GM12878 (cell line): ENCODE data around the gene MAX. TPM values are rescaled to one million over a fixed set of nuclear protein-coding genes. Genes with fewer than 3 reads are reported as not detected.

Experiments
- ATAC-seq: fragments of 200-7000 bp; cut with Tn5 transposase; 3 replicates; pipeline ENCODE4 v1.9.1; 2020; ENCODE audit warnings: mild to moderate bottlenecking, moderate library complexity
- BruUV-seq: library from RNA; stranded (reverse); fragments of 400-500 nt; replicated peaks from 2 replicates; lab custom pipeline; 2021; lab: Mats Ljungman, UMichigan
- CTCF ChIA-PET: fragments of 300-600 bp; sonication (Branson Sonifier 250); formaldehyde crosslinking; extraction: SDS; loops from one replicate; lab custom pipeline; 2021; ENCODE audit warnings: inconsistent platforms; lab: Yijun Ruan, JAX
- POLR2A ChIA-PET: fragments of 350-600 bp; formaldehyde crosslinking; extraction: SDS; loops from one replicate; lab custom pipeline; 2021; ENCODE audit warnings: inconsistent platforms; lab: Charles Lee
- RAD21 ChIA-PET: fragments of 300-600 bp; sonication (Branson Sonifier 250); formaldehyde crosslinking; loops from one replicate; lab custom pipeline; 2023; ENCODE audit warnings: antibody characterized with exemption; ENCODE audit not compliant: unreplicated experiment; lab: Charles Lee
- SMC1A ChIA-PET: fragments of 300-600 bp; sonication (Branson Sonifier 250); formaldehyde crosslinking; loops from one replicate; lab custom pipeline; 2023; ENCODE audit not compliant: unreplicated experiment, uncharacterized antibody; lab: Charles Lee
- DNase-seq: peaks from one replicate; pipeline ENCODE4 v3.0.0-alpha.2; 2011; ENCODE audit warnings: low read depth, low spot score
- FAIRE-seq: peaks from 3 replicates; lab custom pipeline; 2011; peaks lifted over from hg19 to GRCh38; lab: Jason Lieb, UNC
- H2AFZ ChIP-seq: 2 replicates; pipeline ENCODE4 v1.6.0; 2011; ENCODE audit warnings: low read depth, low read length, control low read depth; ENCODE audit not compliant: control insufficient read depth
- H3K27ac ChIP-seq: 2 replicates; pipeline ENCODE4 v1.5.1; 2011; ENCODE audit warnings: control low read depth; ENCODE audit not compliant: control insufficient read depth, insufficient read depth
- H3K27me3 ChIP-seq, 2 experiments: replicated peaks in 1 of 2; 2 replicates each; pipeline versions ENCODE4 v1.6.0 to v1.6.1; 2011; ENCODE audit warnings: low read length in 1 of 2; ENCODE audit not compliant: control insufficient read depth in 2 of 2, insufficient read depth in 2 of 2
- H3K36me3 ChIP-seq, 2 experiments: 2 replicates each; pipeline ENCODE4 v1.5.1; 2011; ENCODE audit warnings: low read length in 1 of 2; ENCODE audit not compliant: control insufficient read depth in 2 of 2, insufficient read depth in 2 of 2
- H3K4me1 ChIP-seq: 2 replicates; pipeline ENCODE4 v1.6.1; 2011; ENCODE audit warnings: mild to moderate bottlenecking, low read length, moderate library complexity, mixed read lengths; ENCODE audit not compliant: control insufficient read depth, insufficient read depth
- H3K4me2 ChIP-seq: 2 replicates; pipeline ENCODE4 v1.6.0; 2011; ENCODE audit warnings: control low read depth; ENCODE audit not compliant: control insufficient read depth, insufficient read depth
- H3K4me3 ChIP-seq: fragments of 200-600 bp; sonication (generic); 2 replicates; pipeline ENCODE4 v1.5.1; 2016
- H3K79me2 ChIP-seq: 2 replicates; pipeline ENCODE4 v1.6.0; 2011; ENCODE audit warnings: low read length; ENCODE audit not compliant: control insufficient read depth, insufficient read depth
- H3K9ac ChIP-seq: 2 replicates; pipeline ENCODE4 v1.8.0; 2011; ENCODE audit warnings: low read length, control low read depth, mixed read lengths; ENCODE audit not compliant: control insufficient read depth, insufficient read depth
- H3K9me3 ChIP-seq: replicated peaks from 3 replicates; pipeline ENCODE4 v1.5.1; 2011; ENCODE audit warnings: mild to moderate bottlenecking, low read length; ENCODE audit not compliant: control insufficient read depth, insufficient read depth
- H4K20me1 ChIP-seq: 2 replicates; pipeline ENCODE4 v1.6.0; 2011; ENCODE audit not compliant: control insufficient read depth, insufficient read depth
- CBX5 ChIP-seq: sonication (generic); IDR thresholded peaks from 2 replicates; pipeline ENCODE4 v1.6.1; 2016; ENCODE audit warnings: low read depth, moderate library complexity, mild to moderate bottlenecking, inconsistent platforms
- FOXK2 ChIP-seq: fragments of 450-650 bp; IDR thresholded peaks from 2 replicates; pipeline ENCODE4 v1.6.1; 2017; ENCODE audit warnings: mild to moderate bottlenecking, moderate library complexity
- HCFC1 ChIP-seq: fragments of 150-350 bp; IDR thresholded peaks from 2 replicates; pipeline ENCODE4 v1.6.1; 2014; ENCODE audit warnings: low read length
- KLF5 ChIP-seq: fragments of 450-650 bp; IDR thresholded peaks from 2 replicates; pipeline ENCODE4 v1.6.1; 2014; ENCODE audit warnings: mild to moderate bottlenecking; ENCODE audit not compliant: partially characterized antibody
- MYB ChIP-seq: fragments of 150-350 bp; IDR thresholded peaks from 2 replicates; pipeline ENCODE4 v1.6.1; 2014; ENCODE audit warnings: mild to moderate bottlenecking, low read depth, low read length, borderline replicate concordance
- PAX8 ChIP-seq: fragments of 450-650 bp; IDR thresholded peaks from 2 replicates; pipeline ENCODE4 v1.6.1; 2017; ENCODE audit warnings: mild to moderate bottlenecking, moderate library complexity
- POLR2AphosphoS2 ChIP-seq: IDR thresholded peaks from 2 replicates; pipeline ENCODE4 v1.6.1; 2011; ENCODE audit warnings: low read depth, mild to moderate bottlenecking, low read length, improper control_type of control experiment, moderate library complexity
- SREBF1 ChIP-seq: IDR thresholded peaks from 2 replicates; pipeline ENCODE4 v1.6.1; 2012; ENCODE audit warnings: mild to moderate bottlenecking, low read length
- SUPT20H ChIP-seq: IDR thresholded peaks from 2 replicates; pipeline ENCODE4 v1.6.1; 2011; ENCODE audit warnings: low read depth, mild to moderate bottlenecking, low read length, moderate library complexity, borderline replicate concordance; ENCODE audit not compliant: control insufficient read depth
- ZBED1 ChIP-seq: IDR thresholded peaks from 2 replicates; pipeline ENCODE4 v1.6.1; 2016; ENCODE audit warnings: borderline replicate concordance
- ZSCAN29 ChIP-seq: fragments of 450-650 bp; IDR thresholded peaks from 2 replicates; pipeline ENCODE4 v1.6.1; 2017; ENCODE audit warnings: mild to moderate bottlenecking, moderate library complexity
- WGBS: methylation state at CpG from one replicate; pipeline ENCODE4 v1.1.6; 2016; ENCODE audit warnings: low lambda C conversion rate; ENCODE audit not compliant: insufficient replicate concordance, insufficient coverage; ENCODE audit errors: missing lambda C conversion rate; 5-methylcytosine and 5-hydroxymethylcytosine counted together
- in situ Hi-C: fragments of 300-500 bp; cut with MboI; formaldehyde crosslinking; loops from 9 replicates; pipeline ENCODE4 v1.14.3; 2018; ENCODE audit warnings: mixed read lengths
- intact Hi-C: fragments of 100-400 bp; cut with micrococcal nuclease; formaldehyde crosslinking; loops from one replicate; pipeline ENCODE4 v1.14.2; 2022; ENCODE audit not compliant: unreplicated experiment
- polyA plus RNA-seq, 11 experiments: library from polyadenylated mRNA; depleted of rRNA in 4 of 11; unstranded in 6 of 11; stranded (reverse) in 5 of 11; fragments of >200 nt; fragmentation: Nextera tagmentation in 4 of 11; fragmentation: Illumina TruSeq in 1 of 11; extraction: Ambion mirVana in 4 of 11; extraction: Trizol in 1 of 11; gene quantifications; 1 replicate in 1 of 11; 2 replicates in 10 of 11; pipeline versions ENCODE4 v1.2.1 to v1.2.3, GENCODE V29; 2011 to 2016; ENCODE audit warnings: inconsistent platforms in 2 of 11, missing spikeins in 2 of 11, low read depth in 1 of 11
- total RNA-seq, 4 experiments: library from RNA; depleted of rRNA in 3 of 4; stranded (reverse); fragments of >200 nt in 3 of 4; fragmentation: Illumina TruSeq in 1 of 4; extraction: Trizol in 1 of 4; gene quantifications; 2 replicates each; pipeline versions ENCODE4 v1.2.1 to v1.2.3, GENCODE V29; 2013 to 2021
- TF ChIP-seq, protein P1 (sequence below): fragments of 450-650 bp; formaldehyde crosslinking; IDR thresholded peaks from 2 replicates; pipeline ENCODE4 v1.4.0; 2022; ENCODE audit warnings: mild to moderate bottlenecking, moderate library complexity
- TF ChIP-seq, protein P2 (sequence below): fragments of 450-650 bp; IDR thresholded peaks from 2 replicates; pipeline ENCODE4 v1.6.1; 2016; ENCODE audit warnings: mild to moderate bottlenecking, moderate library complexity, borderline replicate concordance

The MAX gene
- total and polyA plus RNA-seq, 10 of the 15 experiments (the other 5 are each of a cell fraction or from before 2014, with no cell fraction given), result 21.5 to 122 (median 67.5) TPM

DNA sequence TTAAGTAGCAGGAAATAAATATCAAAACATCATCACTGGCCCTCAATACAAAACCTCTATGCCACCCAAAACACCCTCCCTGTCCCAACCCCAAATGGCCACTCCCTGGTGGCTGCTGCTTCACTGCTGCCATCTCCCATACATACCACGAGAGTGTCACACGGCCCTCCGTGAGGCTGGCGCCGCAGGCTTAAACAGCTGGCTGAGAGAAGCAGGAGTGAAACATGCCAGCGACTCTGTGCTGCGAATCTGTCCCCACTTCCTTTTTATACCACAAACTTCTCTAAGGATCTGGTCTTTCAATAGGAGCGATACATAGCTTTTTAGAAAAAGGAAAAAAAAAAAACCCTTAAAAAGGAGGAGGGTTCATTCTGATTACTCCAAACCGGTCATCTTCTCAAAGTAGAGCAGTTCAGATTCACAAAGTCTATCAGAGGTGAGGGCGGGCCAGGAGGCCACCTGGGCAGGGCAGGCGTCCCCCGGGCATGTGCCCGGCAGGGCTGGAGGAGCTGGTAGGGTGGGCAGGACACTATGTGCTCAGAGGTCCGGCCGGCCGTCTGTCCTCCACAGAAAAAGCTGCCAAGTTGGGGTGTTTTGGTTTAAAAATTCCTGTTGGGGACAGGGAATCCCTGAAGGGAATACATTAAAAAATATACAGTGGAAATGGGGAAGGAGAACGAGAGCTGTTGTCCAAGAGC, 26.5 kb downstream of the MAX start:
- ChIA-PET RAD21 (no interaction called here), SMC1A (interaction anchor here (1.0 kb wide), 1 partner anchor 89 kb away, joined by 3 read pairs; no protein-coding TSS in a partner anchor), CTCF (interaction anchor here (0.6 kb wide), 1 partner anchor 27 kb away, joined by 3 read pairs; no protein-coding TSS in a partner anchor), POLR2A (no interaction called here)
- Histone ChIP-seq H3K27ac (no peak overlapping the region), H3K36me3 (peaks cover 18 to 20% of the 10 kb centered on the region in 2 experiments), H3K9ac (no peak overlapping the region), H3K27me3 (no peaks in the 10 kb centered on the region), H4K20me1 (no peaks in the 10 kb centered on the region), H2AFZ (no peak overlapping the region), H3K4me3 (no peak overlapping the region), H3K9me3 (no peaks in the 10 kb centered on the region), H3K4me2 (no peak overlapping the region), H3K4me1 (no peaks in the 10 kb centered on the region), H3K79me2 (no peaks in the 10 kb centered on the region)
- no peak for ATAC-seq
- WGBS, result 91% methylated on average over 17 of the region's 17 CpGs
- no peak for TF ChIP-seq ZBED1
- TF ChIP-seq, protein P1, sequence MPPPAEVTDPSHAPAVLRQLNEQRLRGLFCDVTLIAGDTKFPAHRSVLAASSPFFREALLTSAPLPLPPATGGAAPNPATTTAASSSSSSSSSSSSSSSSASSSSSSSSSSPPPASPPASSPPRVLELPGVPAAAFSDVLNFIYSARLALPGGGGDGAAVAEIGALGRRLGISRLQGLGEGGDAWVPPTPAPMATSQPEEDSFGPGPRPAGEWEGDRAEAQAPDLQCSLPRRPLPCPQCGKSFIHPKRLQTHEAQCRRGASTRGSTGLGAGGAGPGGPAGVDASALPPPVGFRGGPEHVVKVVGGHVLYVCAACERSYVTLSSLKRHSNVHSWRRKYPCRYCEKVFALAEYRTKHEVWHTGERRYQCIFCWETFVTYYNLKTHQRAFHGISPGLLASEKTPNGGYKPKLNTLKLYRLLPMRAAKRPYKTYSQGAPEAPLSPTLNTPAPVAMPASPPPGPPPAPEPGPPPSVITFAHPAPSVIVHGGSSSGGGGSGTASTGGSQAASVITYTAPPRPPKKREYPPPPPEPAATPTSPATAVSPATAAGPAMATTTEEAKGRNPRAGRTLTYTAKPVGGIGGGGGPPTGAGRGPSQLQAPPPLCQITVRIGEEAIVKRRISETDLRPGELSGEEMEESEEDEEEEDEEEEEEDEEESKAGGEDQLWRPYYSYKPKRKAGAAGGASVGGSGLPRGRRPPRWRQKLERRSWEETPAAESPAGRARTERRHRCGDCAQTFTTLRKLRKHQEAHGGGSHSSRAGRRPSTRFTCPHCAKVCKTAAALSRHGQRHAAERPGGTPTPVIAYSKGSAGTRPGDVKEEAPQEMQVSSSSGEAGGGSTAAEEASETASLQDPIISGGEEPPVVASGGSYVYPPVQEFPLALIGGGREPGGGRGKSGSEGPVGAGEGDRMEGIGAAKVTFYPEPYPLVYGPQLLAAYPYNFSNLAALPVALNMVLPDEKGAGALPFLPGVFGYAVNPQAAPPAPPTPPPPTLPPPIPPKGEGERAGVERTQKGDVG, result no peak
- TF ChIP-seq SUPT20H, result no peak
- TF ChIP-seq MYB, result no peak
- no peak for TF ChIP-seq SREBF1
- TF ChIP-seq, protein P2, sequence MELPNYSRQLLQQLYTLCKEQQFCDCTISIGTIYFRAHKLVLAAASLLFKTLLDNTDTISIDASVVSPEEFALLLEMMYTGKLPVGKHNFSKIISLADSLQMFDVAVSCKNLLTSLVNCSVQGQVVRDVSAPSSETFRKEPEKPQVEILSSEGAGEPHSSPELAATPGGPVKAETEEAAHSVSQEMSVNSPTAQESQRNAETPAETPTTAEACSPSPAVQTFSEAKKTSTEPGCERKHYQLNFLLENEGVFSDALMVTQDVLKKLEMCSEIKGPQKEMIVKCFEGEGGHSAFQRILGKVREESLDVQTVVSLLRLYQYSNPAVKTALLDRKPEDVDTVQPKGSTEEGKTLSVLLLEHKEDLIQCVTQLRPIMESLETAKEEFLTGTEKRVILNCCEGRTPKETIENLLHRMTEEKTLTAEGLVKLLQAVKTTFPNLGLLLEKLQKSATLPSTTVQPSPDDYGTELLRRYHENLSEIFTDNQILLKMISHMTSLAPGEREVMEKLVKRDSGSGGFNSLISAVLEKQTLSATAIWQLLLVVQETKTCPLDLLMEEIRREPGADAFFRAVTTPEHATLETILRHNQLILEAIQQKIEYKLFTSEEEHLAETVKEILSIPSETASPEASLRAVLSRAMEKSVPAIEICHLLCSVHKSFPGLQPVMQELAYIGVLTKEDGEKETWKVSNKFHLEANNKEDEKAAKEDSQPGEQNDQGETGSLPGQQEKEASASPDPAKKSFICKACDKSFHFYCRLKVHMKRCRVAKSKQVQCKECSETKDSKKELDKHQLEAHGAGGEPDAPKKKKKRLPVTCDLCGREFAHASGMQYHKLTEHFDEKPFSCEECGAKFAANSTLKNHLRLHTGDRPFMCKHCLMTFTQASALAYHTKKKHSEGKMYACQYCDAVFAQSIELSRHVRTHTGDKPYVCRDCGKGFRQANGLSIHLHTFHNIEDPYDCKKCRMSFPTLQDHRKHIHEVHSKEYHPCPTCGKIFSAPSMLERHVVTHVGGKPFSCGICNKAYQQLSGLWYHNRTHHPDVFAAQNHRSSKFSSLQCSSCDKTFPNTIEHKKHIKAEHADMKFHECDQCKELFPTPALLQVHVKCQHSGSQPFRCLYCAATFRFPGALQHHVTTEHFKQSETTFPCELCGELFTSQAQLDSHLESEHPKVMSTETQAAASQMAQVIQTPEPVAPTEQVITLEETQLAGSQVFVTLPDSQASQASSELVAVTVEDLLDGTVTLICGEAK, result no peak
- no peak for TF ChIP-seq HCFC1
- TF ChIP-seq KLF5, result no peak
- TF ChIP-seq ZSCAN29, result no peak
- no peak for TF ChIP-seq FOXK2
- TF ChIP-seq PAX8, result no peak
- no peak for TF ChIP-seq CBX5
- no peak for TF ChIP-seq POLR2AphosphoS2
- DNase-seq, result no peak
- BruUV-seq, result no TSS peak
- FAIRE-seq, result no peak
- intact Hi-C loops (no loop called here), in situ Hi-C loops (no loop called here)
